GM18502 (cell line): ENCODE results near the gene SYT17.

ENCODE experiments used
- ATAC-seq: cut with Tn5 transposase; IDR thresholded peaks from one replicate; pipeline ENCODE4 v1.9.1; 2021; ENCODE audit warnings: mild to moderate bottlenecking; ENCODE audit not compliant: unreplicated experiment, poor library complexity

SYT17 gene

GRCh38 chr16:19289811-19290485 is 121.9 kb downstream of the SYT17 start:
- ATAC-seq: no peak

GRCh38 chr16:19290860-19291259 is 122.8 kb downstream of the SYT17 start:
- ATAC-seq: no peak

GRCh38 chr16:19291475-19291874 is 123.4 kb downstream of the SYT17 start:
- ATAC-seq: no peak

GRCh38 chr16:19292186-19292585 is 124.1 kb downstream of the SYT17 start:
- ATAC-seq: no peak

GRCh38 chr16:19294156-19294649 is 126.2 kb downstream of the SYT17 start:
- ATAC-seq: peak; percentile 85

GRCh38 chr16:19295393-19295792 is 127.4 kb downstream of the SYT17 start:
- ATAC-seq: no peak

GRCh38 chr16:19297454-19297853 is 129.4 kb downstream of the SYT17 start:
- ATAC-seq: no peak

- ATAC-seq: no peak
Measured at GRCh38 chr16:19299565-19299964, 131.5 kb downstream of the SYT17 start.

- no peak for ATAC-seq
Measured at GRCh38 chr16:19301931-19302330, 133.9 kb downstream of the SYT17 start.

- no peak for ATAC-seq
Measured at GRCh38 chr16:19304750-19305149, 136.7 kb downstream of the SYT17 start.

- ATAC-seq: no peak
Measured at GRCh38 chr16:19305443-19305842, 137.4 kb downstream of the SYT17 start.

- ATAC-seq: no peak
Measured at GRCh38 chr16:19307587-19308241, 139.7 kb downstream of the SYT17 start.

GRCh38 chr16:19308392-19308791 is 140.4 kb downstream of the SYT17 start:
- no peak for ATAC-seq

- no peak for ATAC-seq
Measured at GRCh38 chr16:19309178-19309577, 141.1 kb downstream of the SYT17 start.

GRCh38 chr16:19314718-19315425 is 146.8 kb downstream of the SYT17 start:
- no peak for ATAC-seq

- ATAC-seq: no peak
Measured at GRCh38 chr16:19315889-19316433, 147.9 kb downstream of the SYT17 start.

- ATAC-seq: no peak
Measured at GRCh38 chr16:19316846-19317245, 148.8 kb downstream of the SYT17 start.
